Measurements from ENCODE around the gene HJURP. TPM values are rescaled to one million over a fixed set of nuclear protein-coding genes. Genes with fewer than 3 reads are reported as not detected.
"Not testable (repeated sequence)": the region's sequence is repeated elsewhere in the genome, so short reads cannot be mapped to it uniquely, and the experiment has no call there.

HJURP gene
- polyA plus RNA-seq, 1 of the 3 experiments (the other 2 are of a cell fraction), result 13.2 TPM

DNA sequence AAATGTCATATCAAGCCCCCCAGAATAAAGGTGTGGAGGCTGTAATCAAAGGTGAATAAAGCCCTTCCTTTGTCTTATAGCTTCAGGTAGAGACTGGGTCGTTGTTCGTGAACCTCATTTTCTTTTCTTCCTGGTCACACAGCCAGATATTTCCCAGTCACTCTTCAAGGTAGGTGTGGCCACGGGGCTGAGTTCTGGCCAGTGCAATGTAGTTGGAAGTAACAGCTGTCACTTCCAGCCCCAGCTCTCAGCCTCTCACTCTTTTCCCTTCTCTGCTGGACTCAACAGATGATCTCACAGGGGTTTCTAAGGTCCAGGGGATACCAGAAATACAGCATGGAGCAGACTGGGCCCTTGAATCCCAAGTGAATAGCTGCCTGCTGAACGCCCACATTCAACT lies 47.0 kb upstream of the HJURP start:
- Histone ChIP-seq H4K20me1 (ENCODE audit: insufficient read depth) (no peaks in the 10 kb centered on the region), H3K9me3 (no peaks in the 10 kb centered on the region), H3K4me3 (ENCODE audit: low read depth in 2 of 2, low read length in 1 of 2) (no peak overlapping the region), H2AFZ (ENCODE audit: low read depth) (no peak overlapping the region), H3K4me2 (no peak overlapping the region), H3K9me2 (no peaks in the 10 kb centered on the region), H3K9ac (no peak overlapping the region), H3K4me1 (ENCODE audit: control insufficient read depth in 1 of 2, insufficient read depth in 2 of 2, low read depth in 1 of 2, low read length in 1 of 2) (no peaks in the 10 kb centered on the region), H3F3A (replicated peaks; ENCODE audit: insufficient read depth) (no peaks in the 10 kb centered on the region), H3K36me3 (replicated peaks in 1 of 2; ENCODE audit: control insufficient read depth in 1 of 2, insufficient read depth in 2 of 2, low read length in 1 of 2) (no peaks in the 10 kb centered on the region), H3K27ac (ENCODE audit: low read depth in 2 of 2, low read length in 1 of 2) (no peak overlapping the region), H3K79me2 (ENCODE audit: insufficient read depth) (no peaks in the 10 kb centered on the region), H3K27me3 (ENCODE audit: insufficient read depth) (no peaks in the 10 kb centered on the region; the same call in 1 of the 2 replicates)
- DNase-seq, result no peak
- ChIA-PET POLR2A (no interaction called here), CTCF (interaction anchor here (1.3 kb wide), 1 partner anchor 19 kb away, joined by 3 read pairs; no protein-coding TSS in a partner anchor)
- TF ChIP-seq GATA2 (CRISPR knock-in tag; IDR thresholded peaks at IDR 0.05), result no peak
- TF ChIP-seq RCOR1 (IDR thresholded peaks at IDR 0.05; ENCODE audit: low read length), result no peak
- TF ChIP-seq, protein P1, sequence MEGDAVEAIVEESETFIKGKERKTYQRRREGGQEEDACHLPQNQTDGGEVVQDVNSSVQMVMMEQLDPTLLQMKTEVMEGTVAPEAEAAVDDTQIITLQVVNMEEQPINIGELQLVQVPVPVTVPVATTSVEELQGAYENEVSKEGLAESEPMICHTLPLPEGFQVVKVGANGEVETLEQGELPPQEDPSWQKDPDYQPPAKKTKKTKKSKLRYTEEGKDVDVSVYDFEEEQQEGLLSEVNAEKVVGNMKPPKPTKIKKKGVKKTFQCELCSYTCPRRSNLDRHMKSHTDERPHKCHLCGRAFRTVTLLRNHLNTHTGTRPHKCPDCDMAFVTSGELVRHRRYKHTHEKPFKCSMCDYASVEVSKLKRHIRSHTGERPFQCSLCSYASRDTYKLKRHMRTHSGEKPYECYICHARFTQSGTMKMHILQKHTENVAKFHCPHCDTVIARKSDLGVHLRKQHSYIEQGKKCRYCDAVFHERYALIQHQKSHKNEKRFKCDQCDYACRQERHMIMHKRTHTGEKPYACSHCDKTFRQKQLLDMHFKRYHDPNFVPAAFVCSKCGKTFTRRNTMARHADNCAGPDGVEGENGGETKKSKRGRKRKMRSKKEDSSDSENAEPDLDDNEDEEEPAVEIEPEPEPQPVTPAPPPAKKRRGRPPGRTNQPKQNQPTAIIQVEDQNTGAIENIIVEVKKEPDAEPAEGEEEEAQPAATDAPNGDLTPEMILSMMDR (IDR thresholded peaks at IDR 0.05), result no peak
- TF ChIP-seq FOXM1 (IDR thresholded peaks at IDR 0.05; ENCODE audit: low read depth), result no peak
- WGBS (ENCODE audit: low lambda C conversion rate), result 29% methylated on average over 4 of the region's 4 CpGs

DNA sequence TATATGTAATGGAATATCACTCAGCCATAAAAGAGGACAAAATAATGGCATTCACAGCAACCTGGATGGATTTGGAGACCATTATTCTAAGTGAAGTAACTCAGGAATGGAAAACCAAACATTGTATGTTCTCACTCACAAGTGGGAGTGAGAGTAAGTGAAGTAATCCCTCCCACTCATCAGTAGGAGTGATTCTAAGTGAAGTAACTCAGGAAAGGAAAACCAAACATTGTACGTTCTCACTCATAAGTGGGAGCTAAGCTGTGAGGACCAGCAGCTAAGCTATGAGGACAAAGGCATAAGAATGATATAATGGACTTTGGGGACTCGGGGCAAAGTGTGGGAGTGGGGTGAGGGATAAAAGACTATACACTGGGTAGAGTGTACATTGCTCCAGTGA lies 41.9 kb upstream of the HJURP start:
- CTCF ChIA-PET, result not testable (repeated sequence)

DNA sequence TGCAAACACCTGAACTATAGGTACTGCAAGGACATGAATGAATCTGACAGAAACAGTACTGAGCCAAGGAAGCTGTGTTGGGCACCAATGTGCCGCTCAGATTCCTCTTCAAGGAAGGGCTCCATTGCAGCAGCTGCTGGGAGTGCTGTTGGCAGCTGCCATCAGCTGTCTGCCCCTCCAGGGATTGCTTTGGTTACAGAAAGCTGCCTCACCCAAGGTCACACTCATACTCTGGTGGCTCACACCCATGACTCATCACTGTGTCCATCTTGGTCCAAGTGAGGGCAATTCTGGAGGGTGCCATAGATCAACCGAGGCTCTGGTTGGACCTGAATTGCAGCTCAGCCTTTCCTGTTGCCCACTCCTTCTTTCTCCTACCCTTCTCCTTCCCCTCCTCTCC lies 38.5 kb upstream of the HJURP start:
- no peak overlapping the region for H3K4me2 ChIP-seq
- TF ChIP-seq ELF1 (IDR thresholded peaks at IDR 0.05), result no peak
- TF ChIP-seq FOXM1 (IDR thresholded peaks at IDR 0.05; ENCODE audit: low read depth), result no peak
- TF ChIP-seq NFIC (IDR thresholded peaks at IDR 0.05; ENCODE audit: borderline replicate concordance), result no peak
- TF ChIP-seq RXRA (IDR thresholded peaks at IDR 0.05; ENCODE audit: borderline replicate concordance, low read depth), result no peak
- TF ChIP-seq, protein P2, sequence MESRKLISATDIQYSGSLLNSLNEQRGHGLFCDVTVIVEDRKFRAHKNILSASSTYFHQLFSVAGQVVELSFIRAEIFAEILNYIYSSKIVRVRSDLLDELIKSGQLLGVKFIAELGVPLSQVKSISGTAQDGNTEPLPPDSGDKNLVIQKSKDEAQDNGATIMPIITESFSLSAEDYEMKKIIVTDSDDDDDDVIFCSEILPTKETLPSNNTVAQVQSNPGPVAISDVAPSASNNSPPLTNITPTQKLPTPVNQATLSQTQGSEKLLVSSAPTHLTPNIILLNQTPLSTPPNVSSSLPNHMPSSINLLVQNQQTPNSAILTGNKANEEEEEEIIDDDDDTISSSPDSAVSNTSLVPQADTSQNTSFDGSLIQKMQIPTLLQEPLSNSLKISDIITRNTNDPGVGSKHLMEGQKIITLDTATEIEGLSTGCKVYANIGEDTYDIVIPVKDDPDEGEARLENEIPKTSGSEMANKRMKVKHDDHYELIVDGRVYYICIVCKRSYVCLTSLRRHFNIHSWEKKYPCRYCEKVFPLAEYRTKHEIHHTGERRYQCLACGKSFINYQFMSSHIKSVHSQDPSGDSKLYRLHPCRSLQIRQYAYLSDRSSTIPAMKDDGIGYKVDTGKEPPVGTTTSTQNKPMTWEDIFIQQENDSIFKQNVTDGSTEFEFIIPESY (IDR thresholded peaks at IDR 0.05; ENCODE audit: borderline replicate concordance, low read depth), result no peak
- no peak for TF ChIP-seq TAF1 (IDR thresholded peaks at IDR 0.05; ENCODE audit: borderline replicate concordance, low read depth, low read length)
- no peak for TF ChIP-seq CHD2 (IDR thresholded peaks at IDR 0.05; ENCODE audit: low read length, partially characterized antibody)
- TF ChIP-seq EP300 (IDR thresholded peaks at IDR 0.05; ENCODE audit: borderline replicate concordance in 1 of 2, low read depth in 1 of 2, low read length in 1 of 2), result no peak
- no peak for TF ChIP-seq GATA2 (CRISPR knock-in tag; IDR thresholded peaks at IDR 0.05)
- no peak for TF ChIP-seq TEAD4 (IDR thresholded peaks at IDR 0.05; ENCODE audit: borderline replicate concordance, insufficient read depth)
- TF ChIP-seq, protein P3, sequence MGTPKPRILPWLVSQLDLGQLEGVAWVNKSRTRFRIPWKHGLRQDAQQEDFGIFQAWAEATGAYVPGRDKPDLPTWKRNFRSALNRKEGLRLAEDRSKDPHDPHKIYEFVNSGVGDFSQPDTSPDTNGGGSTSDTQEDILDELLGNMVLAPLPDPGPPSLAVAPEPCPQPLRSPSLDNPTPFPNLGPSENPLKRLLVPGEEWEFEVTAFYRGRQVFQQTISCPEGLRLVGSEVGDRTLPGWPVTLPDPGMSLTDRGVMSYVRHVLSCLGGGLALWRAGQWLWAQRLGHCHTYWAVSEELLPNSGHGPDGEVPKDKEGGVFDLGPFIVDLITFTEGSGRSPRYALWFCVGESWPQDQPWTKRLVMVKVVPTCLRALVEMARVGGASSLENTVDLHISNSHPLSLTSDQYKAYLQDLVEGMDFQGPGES (IDR thresholded peaks at IDR 0.05; ENCODE audit: low read depth, low read length), result no peak
- TF ChIP-seq, protein P4, sequence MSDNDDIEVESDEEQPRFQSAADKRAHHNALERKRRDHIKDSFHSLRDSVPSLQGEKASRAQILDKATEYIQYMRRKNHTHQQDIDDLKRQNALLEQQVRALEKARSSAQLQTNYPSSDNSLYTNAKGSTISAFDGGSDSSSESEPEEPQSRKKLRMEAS (IDR thresholded peaks at IDR 0.05; ENCODE audit: low read depth), result no peak
- no peak for TF ChIP-seq YY1 (IDR thresholded peaks at IDR 0.05; ENCODE audit: low read depth)
- TF ChIP-seq, protein P5, sequence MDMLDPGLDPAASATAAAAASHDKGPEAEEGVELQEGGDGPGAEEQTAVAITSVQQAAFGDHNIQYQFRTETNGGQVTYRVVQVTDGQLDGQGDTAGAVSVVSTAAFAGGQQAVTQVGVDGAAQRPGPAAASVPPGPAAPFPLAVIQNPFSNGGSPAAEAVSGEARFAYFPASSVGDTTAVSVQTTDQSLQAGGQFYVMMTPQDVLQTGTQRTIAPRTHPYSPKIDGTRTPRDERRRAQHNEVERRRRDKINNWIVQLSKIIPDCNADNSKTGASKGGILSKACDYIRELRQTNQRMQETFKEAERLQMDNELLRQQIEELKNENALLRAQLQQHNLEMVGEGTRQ (IDR thresholded peaks at IDR 0.05; ENCODE audit: borderline replicate concordance, low read depth, low read length), result no peak
- TF ChIP-seq MEF2A (IDR thresholded peaks at IDR 0.05; ENCODE audit: borderline replicate concordance, low read depth), result no peak

More for the DNA sequence above, 41.9 kb upstream of the HJURP start:
- H3K9me3 ChIP-seq; DNase-seq; H3K79me2 ChIP-seq (ENCODE audit: insufficient read depth); H3K4me1 ChIP-seq (ENCODE audit: control insufficient read depth in 1 of 2, insufficient read depth in 2 of 2, low read depth in 1 of 2, low read length in 1 of 2); H3K9ac ChIP-seq; H3K4me2 ChIP-seq; H4K20me1 ChIP-seq (ENCODE audit: insufficient read depth); H3F3A ChIP-seq (replicated peaks; ENCODE audit: insufficient read depth); H3K36me3 ChIP-seq (replicated peaks in 1 of 2; ENCODE audit: control insufficient read depth in 1 of 2, insufficient read depth in 2 of 2, low read length in 1 of 2); H3K9me2 ChIP-seq; H3K27ac ChIP-seq (ENCODE audit: low read depth in 2 of 2, low read length in 1 of 2); H3K27me3 ChIP-seq (ENCODE audit: insufficient read depth); H2AFZ ChIP-seq (ENCODE audit: low read depth); H3K4me3 ChIP-seq (ENCODE audit: low read depth in 2 of 2, low read length in 1 of 2); POLR2A ChIA-PET: not testable (repeated sequence)
- 64% methylated on average over 2 of the region's 2 CpGs for WGBS (ENCODE audit: low lambda C conversion rate)

More for the DNA sequence above, 38.5 kb upstream of the HJURP start:
- POLR2A ChIA-PET, result no interaction called here
- no peaks in the 10 kb centered on the region for H3F3A ChIP-seq (replicated peaks; ENCODE audit: insufficient read depth)
- H4K20me1 ChIP-seq (ENCODE audit: insufficient read depth), result no peaks in the 10 kb centered on the region
- H3K4me3 ChIP-seq (ENCODE audit: low read depth in 2 of 2, low read length in 1 of 2), result no peak overlapping the region
- peaks cover 0 to 6% of the 10 kb centered on the region in 2 experiments; a peak in 1 of 4 replicates for H3K4me1 ChIP-seq (ENCODE audit: control insufficient read depth in 1 of 2, insufficient read depth in 2 of 2, low read depth in 1 of 2, low read length in 1 of 2)
- H3K9me3 ChIP-seq, result no peaks in the 10 kb centered on the region
- H3K27ac ChIP-seq (ENCODE audit: low read depth in 2 of 2, low read length in 1 of 2), result no peak overlapping the region
- no peaks in the 10 kb centered on the region for H3K79me2 ChIP-seq (ENCODE audit: insufficient read depth)
- no peak overlapping the region for H3K9ac ChIP-seq
- CTCF ChIA-PET, result no interaction called here
- 58% methylated on average over 2 of the region's 2 CpGs for WGBS (ENCODE audit: low lambda C conversion rate)
- H3K27me3 ChIP-seq (ENCODE audit: insufficient read depth), result no peaks in the 10 kb centered on the region; the same call in 1 of the 2 replicates
- peak; percentile 12 for DNase-seq
- no peaks in the 10 kb centered on the region for H3K36me3 ChIP-seq (replicated peaks in 1 of 2; ENCODE audit: control insufficient read depth in 1 of 2, insufficient read depth in 2 of 2, low read length in 1 of 2)
- H3K9me2 ChIP-seq, result no peaks in the 10 kb centered on the region
- no peak overlapping the region for H2AFZ ChIP-seq (ENCODE audit: low read depth)

Measured in SK-N-SH (cell line).